NCI-H1694 (cell line): Measurements from ENCODE around the gene ALKBH4.
"Not testable (repeated sequence)": the region's sequence is repeated elsewhere in the genome, so short reads cannot be mapped to it uniquely, and the experiment has no call there.

ENCODE experiments used
- DNase-seq: peaks from one replicate; lab custom pipeline; 2025; lab: John Stamatoyannopoulos, UW

The ALKBH4 gene

DNA sequence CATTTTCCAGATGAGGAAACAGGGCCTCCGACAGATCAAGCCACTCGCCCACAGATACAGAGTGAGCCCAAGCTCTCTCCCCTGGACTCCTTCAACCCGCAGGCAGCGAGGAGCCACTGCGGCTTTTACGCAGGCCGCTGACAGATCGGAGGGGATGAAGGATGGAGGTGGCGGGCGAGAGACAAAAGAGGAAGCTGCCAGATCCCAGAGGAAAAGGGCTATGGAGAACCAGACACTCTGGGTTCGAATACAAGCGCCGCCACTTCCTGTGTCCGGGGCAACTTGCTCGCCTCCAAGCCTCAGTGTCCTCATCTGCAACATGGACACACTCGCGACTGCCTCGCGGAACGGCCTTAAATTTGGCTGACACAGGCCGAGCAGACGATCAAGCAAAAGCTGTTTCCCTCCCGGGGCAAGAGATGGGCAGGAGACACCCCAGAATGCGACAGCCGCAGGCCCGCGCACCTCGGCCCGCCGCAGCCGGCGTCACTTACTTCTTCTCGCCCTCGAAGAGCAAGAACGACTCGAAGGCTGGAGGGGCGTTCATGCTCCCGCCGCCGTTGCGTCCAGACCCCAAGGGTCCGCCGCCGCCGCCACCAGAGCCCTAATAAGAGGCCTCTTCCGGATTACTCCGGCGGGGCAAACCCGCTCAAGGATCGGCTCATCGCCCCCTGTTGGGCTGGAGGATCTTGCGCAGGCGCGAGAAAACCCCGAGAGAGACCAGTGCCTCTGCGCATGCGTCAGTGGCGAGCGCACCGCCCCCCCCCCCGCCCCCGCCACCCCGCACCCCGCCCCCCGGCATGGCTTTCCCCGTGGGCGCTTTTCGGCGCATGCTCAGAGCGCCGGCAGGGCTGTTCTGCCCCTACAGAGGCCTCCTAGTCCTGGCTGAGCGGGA lies 13.9 kb upstream of the ALKBH4 start, which contains the start of gene POLR2J:
POLR2J (minus strand) TSS at position 609 of the 895 bp plus-strand sequence; CDS start at position 547, 62 bp downstream.
- DNase-seq: not testable (repeated sequence)

DNA sequence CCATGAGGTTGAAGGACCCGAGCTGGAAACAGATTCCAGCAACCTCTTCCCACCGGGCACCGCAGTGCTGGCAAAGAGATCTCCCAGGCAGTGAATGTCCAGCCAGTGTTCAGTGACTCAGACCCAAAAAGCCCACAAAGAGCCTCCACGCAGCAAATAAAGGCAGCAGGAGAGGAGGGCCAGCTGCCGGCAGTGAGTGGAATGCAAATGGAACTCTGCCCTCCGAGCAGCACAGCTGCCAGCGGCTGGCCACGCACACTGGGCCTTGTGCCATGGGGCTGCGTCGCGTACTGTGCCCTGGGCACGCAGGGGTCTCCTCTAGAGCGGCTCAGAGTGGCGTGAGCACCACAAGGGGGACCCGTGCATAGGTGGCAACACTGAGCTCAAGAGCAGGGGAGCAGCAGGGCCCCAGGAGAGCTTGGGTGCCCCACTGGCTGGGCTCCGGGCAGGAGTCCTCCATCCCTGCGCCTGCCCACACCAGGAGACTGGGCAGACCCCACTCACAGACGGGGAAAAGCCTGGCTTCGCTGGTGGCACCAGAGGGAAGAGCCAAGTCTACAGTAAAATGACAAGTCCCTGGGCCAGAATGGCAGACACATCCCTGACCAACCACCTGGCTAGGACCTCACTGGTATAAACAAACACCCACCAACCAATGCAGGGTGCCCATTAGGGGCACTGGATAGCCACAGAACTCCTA lies 10.2 kb upstream of the ALKBH4 start:
- not testable (repeated sequence) for DNase-seq

DNA sequence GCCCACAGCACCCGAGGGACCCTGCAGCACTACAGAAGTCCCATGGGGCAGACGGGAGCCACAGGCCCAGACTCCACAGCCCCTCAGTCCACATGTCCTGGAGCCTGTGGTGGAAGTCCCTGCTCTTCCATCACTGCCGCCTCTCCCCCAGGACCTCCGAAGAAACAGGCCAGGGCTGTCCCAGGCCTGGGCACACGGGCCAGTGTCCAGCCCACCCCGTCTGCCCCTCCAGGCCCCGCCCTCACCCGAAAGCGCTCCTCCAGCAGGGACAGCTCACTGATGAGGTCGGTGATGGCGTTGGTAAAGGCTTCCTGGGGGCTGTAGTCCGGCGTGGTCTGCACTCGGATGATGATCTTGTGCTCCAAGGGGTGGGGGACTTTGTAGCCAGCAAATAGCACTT lies 9.5 kb upstream of the ALKBH4 start:
- DNase-seq: not testable (repeated sequence)

DNA sequence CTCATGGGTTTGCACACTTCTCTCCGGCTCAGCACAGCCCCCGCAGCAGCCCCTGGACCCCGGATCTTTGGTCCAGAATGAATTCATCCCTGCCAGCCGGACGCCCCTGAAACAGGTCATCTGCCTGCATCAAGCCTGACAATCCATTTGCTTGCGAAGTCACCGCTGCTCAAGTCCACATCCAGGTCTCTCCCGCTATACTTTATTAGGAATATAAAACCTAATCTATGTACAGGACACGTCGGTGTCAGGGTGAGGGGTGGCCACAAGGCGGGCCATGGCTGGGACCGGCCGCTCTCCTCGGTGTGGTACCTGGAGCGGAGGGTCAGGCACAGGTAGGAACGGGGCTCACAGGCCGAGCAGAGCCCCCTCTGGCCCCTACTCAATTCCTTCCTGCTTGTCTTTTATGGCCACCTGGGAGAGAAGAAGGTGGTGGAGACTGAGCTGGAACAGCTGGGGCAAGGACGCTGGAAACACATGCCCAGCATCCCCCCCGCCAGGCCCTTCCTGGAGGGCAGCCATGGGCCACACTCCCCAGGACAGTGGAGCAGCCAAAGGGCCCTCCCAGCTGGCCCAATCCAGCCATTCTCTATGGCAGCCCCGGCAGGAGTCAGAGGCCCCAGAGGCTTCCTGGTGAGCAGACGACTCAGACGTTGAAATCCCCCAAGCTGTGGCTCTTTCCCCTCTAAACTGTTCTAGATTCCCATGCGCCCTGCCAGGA lies 8.8 kb upstream of the ALKBH4 start:
- no peak for DNase-seq

DNA sequence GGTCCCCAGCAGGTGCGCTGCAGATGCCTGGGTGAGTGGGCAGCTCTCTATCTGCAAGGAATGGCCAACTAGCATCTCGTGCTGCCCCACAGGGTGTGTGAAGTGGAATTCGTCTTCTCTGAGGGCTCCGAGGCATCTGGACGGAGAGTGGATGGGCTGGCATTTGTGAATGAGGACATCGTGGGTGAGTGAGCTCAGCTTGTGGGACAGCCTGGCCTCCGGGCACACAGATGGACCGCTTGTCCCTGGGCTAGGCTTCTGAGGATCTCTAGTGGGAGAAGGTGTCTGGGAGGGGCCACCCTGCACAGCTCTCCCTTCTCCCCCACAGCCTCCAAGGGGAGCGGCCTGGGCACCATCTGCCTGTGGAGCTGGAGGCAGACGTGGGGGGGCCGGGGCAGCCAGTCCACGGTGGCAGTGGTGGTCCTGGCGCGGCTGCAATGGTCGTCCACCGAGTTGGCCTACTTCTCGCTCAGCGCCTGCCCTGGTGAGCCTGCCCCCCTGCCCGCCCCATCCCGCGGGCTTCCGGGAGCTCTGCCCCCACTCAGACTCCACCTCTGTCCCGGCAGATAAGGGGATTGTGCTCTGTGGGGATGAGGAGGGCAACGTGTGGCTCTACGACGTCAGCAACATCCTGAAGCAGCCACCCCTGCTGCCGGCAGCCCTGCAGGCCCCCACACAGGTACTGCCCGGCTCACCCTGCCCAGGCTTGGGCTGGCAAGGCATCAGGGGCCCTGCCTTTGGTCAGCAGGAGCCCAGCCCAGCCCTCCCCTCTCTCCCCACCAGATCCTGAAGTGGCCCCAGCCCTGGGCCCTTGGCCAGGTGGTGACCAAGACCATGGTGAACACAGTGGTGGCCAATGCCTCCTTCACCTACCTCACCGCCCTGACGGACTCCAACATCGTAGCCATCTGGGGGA lies 7.7 kb upstream of the ALKBH4 start:
- no peak for DNase-seq

DNA sequence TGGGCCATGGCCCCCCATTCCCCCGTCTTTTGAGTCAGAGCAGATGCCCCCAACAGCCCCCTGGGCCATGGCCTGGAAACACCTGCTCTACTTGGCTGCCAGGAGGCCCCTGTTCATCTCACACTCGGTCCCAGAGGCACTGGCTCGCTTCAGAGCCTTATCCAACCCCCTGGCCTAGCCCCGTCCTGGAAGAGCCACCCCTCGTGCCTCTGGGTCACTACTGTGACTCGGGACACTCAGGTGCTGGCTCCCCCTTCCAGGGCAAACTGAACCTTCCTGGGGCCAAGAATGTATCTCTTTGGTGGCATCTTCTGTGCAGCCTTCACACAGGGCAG lies 7.1 kb upstream of the ALKBH4 start:
- DNase-seq: no peak

DNA sequence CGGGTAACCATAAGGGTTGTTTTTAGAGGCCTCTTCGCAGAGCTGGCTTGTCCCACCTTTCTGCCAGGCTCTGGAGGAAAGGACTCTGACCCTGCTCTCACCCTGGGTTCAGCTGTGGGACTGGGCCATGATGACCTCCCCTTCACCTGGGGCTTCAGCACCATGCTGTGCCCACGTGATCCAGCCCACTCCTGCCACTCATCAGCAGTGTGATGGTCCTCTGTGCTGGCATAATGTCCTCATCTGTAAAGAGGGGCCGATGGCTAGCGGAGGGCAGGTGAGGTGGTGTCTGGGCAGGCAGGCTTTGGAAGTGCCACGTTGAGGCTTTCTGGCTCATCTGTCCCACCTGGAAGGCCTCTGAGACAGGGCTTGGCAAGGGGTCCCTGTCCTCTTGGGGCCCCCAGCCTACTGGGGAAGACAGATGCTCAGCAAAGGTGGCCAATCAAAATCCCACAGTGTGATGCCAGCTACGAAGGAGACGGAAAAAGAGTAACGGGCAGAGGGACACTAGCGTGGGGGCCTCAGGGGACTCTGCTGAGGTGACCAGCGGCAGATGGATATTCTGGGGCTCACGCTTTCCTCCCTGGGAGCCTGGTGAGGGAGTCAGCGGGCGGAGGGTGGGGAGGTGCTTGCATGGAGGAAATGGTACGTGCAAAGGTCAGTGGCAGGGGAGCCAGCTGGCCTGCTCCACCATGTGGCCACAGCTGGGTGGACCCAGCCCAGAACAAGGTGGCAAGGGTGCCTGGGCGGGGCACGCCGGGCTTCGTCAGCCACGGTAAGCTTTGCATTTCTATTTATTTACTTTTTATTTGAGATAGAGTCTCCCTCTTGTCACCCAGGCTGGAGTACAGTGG lies 5.5 kb upstream of the ALKBH4 start:
- DNase-seq: no peak

DNA sequence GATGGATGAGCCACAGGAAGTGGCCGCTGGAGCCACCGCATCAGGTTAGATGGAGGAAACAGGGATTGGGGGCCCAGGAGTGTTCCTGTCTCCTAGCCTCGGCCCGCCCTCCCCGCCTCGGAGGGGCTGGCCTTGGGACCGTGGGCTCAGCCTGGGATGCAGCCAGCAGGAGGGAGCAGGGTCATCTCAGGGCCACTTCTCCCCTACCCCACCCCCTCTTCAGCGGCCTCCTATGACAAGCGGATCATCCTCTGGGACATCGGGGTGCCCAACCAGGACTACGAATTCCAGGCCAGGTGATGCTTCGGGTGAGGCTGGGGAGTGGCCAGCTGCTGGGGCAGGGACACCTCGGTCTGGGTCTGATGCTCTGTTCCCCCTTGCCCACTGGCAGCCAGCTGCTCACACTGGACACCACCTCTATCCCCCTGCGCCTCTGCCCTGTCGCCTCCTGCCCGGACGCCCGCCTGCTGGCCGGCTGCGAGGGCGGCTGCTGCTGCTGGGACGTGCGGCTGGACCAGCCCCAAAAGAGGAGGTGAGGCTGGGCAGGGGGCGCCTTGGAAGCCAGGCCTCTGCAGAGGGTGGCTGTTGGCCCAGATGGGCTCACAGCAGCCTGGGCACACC lies 4.8 kb upstream of the ALKBH4 start:
- DNase-seq: no peak

DNA sequence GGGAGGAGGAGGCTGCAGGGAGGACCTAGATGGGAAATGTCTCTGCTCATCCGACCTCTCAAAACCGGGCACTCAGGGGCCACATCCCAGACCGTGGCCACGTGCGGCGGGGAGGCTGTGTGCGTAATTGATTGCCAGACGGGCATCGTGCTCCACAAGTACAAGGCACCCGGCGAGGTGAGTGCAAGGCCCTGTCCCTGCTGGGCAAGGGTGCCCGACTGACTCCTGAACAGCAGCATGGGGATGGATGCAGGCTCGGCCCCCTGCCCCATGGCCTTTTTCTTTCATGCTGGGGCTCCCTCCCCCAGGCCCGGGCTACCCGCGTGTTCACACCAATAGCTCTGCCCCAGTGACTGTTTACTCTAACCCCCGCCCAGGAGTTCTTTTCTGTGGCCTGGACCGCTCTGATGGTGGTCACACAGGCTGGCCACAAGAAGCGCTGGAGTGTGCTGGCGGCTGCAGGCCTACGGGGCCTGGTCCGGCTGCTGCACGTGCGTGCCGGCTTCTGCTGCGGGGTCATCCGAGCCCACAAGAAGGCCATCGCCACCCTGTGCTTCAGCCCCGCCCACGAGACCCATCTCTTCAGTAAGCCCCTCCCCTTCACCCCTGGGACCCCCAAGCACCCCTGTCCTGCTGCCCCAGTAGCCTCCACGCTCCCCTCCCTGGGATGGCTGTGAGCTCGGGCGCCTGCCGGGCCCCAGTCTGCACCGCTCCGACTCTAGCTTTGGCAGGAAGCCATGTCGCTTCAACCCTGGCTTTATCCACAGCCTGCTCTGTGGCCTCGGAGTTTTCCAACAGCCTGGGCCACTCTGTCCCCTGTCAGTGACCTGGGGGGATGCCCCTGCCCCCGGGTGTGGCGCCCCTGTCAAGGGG lies 4.1 kb upstream of the ALKBH4 start:
- DNase-seq: no peak

DNA sequence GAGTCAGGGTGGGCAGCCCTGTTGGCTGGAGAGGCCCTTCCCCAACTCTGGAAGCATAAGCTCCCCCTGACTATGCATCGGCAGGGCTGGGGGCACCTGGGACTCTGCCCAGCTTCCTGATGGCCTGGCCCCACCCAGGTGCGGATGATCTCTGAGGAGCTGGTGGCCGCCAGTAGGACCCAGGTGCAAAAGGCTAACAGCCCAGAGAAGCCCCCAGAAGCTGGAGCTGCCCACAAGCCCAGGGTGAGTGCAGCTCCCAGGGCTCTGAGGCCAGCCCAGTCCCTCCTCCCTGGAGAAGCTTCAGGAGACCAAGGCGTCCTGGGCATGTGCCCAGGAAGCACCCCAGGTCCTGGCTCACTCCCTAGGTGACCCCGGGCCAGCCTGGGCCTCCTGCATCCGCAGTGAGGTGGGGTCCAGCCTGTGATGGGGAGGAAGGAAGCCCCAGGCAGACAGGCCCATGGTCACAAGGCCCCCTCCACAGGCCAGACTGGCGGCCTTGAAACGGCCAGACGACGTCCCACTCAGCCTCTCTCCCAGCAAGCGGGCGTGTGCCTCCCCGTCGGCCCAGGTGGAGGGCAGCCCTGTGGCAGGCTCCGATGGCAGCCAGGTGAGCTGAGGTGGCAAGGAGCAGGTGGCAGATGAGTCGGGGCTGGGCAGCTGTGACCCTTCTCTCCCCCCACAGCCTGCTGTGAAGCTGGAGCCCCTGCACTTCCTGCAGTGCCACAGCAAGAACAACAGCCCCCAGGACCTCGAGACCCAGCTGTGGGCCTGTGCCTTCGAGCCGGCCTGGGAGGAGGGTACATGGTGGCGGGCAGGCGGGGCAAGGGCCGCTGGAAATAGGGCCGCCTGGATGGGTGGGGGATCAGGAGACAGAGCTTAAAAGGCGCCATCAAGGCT lies 3.2 kb upstream of the ALKBH4 start:
- DNase-seq: no peak

DNA sequence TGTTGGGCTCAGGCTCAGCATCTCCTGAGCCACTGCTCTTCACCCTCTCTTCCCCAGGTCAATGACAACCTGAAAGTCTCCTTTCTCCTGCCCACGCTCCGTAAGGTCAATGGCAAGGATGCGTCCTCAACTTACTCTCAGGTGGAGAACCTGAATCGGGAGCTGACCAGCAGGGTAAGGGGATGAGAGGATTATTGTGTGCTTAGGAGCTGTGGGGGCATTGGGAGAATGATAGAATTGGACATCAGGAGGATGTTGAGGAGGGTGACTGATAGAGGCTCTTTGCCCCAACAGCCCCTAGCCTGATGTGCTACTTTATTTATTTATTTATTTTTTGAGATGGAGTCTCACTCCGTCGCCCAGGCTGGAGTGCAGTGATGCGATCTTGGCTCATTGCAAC lies 1.4 kb upstream of the ALKBH4 start:
- DNase-seq: no peak

DNA sequence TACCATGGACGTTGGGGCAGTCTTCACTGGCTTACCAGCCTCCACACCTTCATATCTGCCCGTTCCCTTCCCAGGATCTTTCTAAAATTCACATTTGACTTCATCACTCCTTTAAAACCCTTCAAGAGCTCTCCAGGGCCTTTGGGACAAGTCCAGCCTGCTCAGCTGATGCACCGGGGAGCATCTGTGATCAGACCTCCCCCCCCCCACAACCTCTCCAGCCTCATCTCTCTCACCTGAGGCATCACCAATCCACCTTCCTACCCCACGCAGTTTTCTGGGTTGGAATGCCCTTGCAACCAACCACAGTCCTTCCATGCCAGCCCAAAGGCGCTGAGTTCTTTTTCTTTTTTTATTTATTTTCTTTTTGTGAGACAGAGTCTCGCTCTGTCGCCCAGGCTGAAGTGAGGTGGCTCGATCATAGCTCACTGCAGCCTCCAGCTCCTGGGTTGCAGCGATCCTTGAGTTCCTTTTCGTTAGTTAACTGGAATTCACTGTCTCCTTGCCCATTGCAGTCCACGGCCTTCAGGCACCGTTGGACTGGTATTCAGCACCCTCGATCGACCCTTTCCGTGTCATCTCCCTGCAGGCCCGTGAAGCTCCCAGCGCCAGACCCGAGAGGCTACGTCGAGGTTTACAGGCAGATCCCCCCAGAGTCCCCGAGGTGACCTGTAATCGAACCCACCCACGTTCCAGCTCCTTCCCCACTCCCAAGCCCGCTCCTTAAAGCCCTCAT lies 654 bp downstream of the ALKBH4 start:
- DNase-seq: no peak

DNA sequence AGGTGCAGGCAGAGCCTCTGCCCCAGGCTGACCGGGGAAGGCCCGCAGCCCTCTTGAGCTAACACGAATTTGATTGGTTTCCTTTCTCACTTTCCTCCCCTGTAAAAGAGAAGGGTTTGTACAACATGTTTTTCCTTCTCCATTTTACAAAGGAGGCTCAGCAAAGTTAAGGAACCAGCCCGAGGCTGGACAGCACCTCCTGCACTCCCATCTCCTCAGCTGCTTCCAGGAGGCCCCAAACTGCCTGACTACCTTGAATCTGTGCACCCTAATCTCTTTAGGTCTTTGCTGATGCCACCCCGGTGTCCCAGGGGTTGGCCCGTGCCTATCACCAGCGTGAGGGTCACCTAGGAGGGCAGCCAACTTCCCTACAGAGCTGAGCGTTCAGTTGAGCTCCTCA lies 4.2 kb downstream of the ALKBH4 start:
- DNase-seq: no peak

DNA sequence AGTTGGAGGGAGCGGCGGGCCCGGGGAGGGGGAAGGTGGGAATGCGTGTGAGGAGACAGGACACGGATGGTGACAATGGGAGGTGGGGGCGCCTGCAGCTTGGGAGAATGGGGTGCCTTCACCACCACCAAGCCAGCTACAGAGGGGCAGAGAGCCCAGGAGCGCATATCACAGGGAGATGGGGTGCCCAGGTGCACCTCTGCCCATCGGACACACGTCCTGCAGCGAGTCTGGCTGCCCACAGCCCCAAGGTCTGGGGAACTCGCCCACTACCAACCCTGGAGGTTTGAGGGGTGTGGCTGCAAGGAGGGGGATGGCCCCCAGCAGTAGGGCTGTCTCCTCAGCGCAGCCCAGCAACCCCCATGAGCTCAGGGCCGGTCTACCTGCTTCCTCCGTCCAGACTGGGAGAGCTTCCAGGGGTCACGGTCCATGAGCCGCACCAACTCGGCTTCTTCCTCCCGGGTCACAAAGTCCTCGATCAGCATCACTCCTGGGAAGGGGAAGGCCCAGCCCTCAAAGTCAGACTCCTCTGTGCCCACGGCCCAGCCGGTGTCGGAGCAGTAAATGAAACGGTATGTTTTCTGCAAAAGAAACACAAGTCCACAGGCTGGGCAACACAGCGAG lies 5.3 kb downstream of the ALKBH4 start:
- DNase-seq: no peak

DNA sequence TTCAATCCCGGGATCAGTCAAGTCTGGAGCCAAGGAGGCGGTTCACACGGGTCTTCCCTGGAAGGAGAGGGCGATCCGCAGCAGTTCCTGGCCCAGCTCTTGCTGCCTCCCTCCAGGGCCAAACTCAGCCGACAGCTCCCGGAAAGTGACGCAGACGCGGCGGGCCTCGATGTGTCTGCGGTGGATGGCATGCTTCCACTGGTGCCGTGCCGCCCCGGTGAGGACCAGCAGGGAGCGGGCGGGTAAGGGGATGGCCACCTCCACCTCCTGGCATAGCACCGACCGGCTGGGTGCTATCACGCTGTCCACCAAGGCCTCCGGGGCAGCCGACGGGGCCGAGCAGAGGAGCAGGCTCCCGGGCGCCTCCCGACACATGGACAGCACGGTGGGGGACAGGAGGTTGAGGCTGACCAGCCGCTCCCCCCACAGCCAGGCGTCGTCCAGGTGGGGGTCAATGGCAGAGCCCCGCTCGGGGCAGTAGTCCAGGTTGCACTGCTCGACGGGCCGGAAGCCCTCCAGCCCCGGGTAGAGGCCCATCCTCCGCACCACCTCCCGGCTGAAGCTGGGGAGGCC lies 7.2 kb downstream of the ALKBH4 start:
- DNase-seq: no peak

DNA sequence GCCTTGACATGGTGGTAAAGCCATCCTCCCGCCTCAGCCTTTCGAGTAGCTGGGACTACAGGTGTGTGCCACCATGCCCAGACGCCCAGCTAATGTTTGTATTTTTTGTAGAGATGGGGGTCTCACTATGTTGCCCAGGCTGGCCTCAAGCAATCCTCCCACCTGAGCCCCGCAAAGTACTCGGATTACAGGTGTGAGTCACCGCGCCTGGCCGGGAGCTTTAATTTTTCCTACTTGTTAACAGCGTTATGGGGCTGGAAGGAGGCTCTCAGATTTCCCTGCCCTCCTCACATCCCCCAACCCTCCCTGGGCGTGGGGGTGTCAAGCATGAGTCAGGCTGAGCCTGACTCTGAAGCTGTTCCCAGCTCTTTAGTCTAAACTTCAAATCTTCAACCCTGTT lies 8.3 kb downstream of the ALKBH4 start:
- DNase-seq: no peak

DNA sequence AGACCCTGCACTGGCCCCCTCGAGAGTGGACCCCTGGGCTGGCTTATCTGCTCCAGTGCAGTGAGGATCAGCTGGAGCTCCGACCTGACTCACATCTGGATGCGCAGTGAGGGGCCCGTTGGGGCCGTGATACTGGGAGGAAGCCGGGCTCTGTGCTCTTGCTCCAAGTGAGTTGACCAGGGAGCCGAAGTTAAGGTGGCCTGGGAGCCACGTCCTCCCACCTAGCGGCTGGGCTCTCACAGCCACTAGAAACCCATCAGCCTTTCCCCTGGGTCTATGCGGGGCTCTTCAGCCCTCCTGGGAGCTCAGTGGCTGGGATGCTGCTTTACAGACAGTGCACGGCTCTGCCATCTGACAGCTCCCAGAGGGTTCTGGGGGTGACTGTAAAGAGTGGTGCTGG lies 9.1 kb downstream of the ALKBH4 start:
- DNase-seq: no peak
